A549 (cell line): ENCODE results near the gene ASXL2. TPM values are rescaled to one million over a fixed set of nuclear protein-coding genes. Genes with fewer than 3 reads are reported as not detected.

Experiments
- ATAC-seq, 2 experiments: fragments of 200-7000 bp in 1 of 2; fragments of >200 bp in 1 of 2; cut with Nextera tagmentation in 1 of 2; cut with Tn5 transposase in 1 of 2; 3 replicates each; pipeline versions ENCODE4 v1.8.0 to v1.9.1; 2018 to 2020; ENCODE audit warnings: mild to moderate bottlenecking in 1 of 2, moderate library complexity in 1 of 2
- CTCF ChIA-PET: fragments of 300-600 bp; sonication (Branson Sonifier 250); formaldehyde crosslinking; extraction: SDS; loops from one replicate; lab custom pipeline; 2021; ENCODE audit warnings: antibody characterized with exemption, inconsistent platforms; lab: Yijun Ruan, JAX
- POLR2A ChIA-PET: fragments of 350-600 bp; formaldehyde crosslinking; extraction: SDS; loops from one replicate; lab custom pipeline; 2021; ENCODE audit warnings: antibody characterized with exemption, inconsistent platforms; lab: Yijun Ruan, JAX
- DNase-seq, 2 experiments: peaks; one replicate each; pipeline versions ENCODE4 v3.0.0 to v3.0.0-alpha.2; 2011 to 2016; ENCODE audit warnings: low read depth in 1 of 2, low spot score in 1 of 2
- FAIRE-seq: peaks from 2 replicates; lab custom pipeline; 2011; peaks lifted over from hg19 to GRCh38; lab: Jason Lieb, UNC
- H3K27ac ChIP-seq, 2 experiments: fragments of >200 bp; sonication (Bioruptor Twin); formaldehyde crosslinking; 3 replicates each; pipeline ENCODE4 v1.5.1; 2016 to 2017
- H3K4me1 ChIP-seq: fragments of >200 bp; sonication (Bioruptor Twin); formaldehyde crosslinking; 3 replicates; pipeline ENCODE4 v1.6.1; 2016
- H3K4me2 ChIP-seq: fragments of >200 bp; sonication (Bioruptor Twin); formaldehyde crosslinking; 3 replicates; pipeline ENCODE4 v1.6.1; 2016
- H3K4me3 ChIP-seq: fragments of >200 bp; sonication (Bioruptor Twin); formaldehyde crosslinking; 3 replicates; pipeline ENCODE4 v1.5.1; 2016
- H3K9me3 ChIP-seq: fragments of >200 bp; sonication (Bioruptor Twin); formaldehyde crosslinking; 3 replicates; pipeline ENCODE4 v1.6.1; 2016
- CHD2 ChIP-seq: fragments of 150-350 bp; IDR thresholded peaks from 2 replicates; pipeline ENCODE4 v1.6.1; 2014; ENCODE audit warnings: low read length; ENCODE audit not compliant: partially characterized antibody
- FOSL2 ChIP-seq, 2 experiments: fragments of 450-650 bp in 1 of 2; fragments of >200 bp in 1 of 2; sonication (Bioruptor Twin) in 1 of 2; formaldehyde crosslinking; IDR thresholded peaks; 2 replicates each; pipeline versions ENCODE4 v1.5.0 to v1.6.1; 2016 to 2020; ENCODE audit warnings: mild to moderate bottlenecking in 1 of 2, moderate library complexity in 1 of 2
- HDAC2 ChIP-seq: fragments of 200-600 bp; sonication (generic); IDR thresholded peaks from 2 replicates; pipeline ENCODE4 v1.6.1; 2016
- JUNB ChIP-seq: fragments of >200 bp; sonication (Bioruptor Twin); formaldehyde crosslinking; IDR thresholded peaks from 2 replicates; pipeline ENCODE4 v1.6.1; 2016
- KDM5A ChIP-seq: fragments of 200-600 bp; sonication (generic); IDR thresholded peaks from 2 replicates; pipeline ENCODE4 v1.6.1; 2016; ENCODE audit warnings: antibody characterized with exemption, mild to moderate bottlenecking
- NPAS2 ChIP-seq: fragments of 250-450 bp; sonication (Bioruptor Pico); IDR thresholded peaks from 2 replicates; pipeline ENCODE4 v1.8.0; 2022; ENCODE audit warnings: mild to moderate bottlenecking, moderate library complexity, borderline replicate concordance
- PHF8 ChIP-seq: fragments of 200-600 bp; sonication (generic); IDR thresholded peaks from 2 replicates; pipeline ENCODE4 v1.6.1; 2016; ENCODE audit warnings: low read depth, mild to moderate bottlenecking, antibody characterized with exemption, moderate library complexity, borderline replicate concordance
- POLR2A ChIP-seq: IDR thresholded peaks from 2 replicates; pipeline ENCODE4 v1.6.1; 2012; ENCODE audit warnings: mild to moderate bottlenecking, low read length
- RCOR1 ChIP-seq: fragments of 150-350 bp; IDR thresholded peaks from 2 replicates; pipeline ENCODE4 v1.6.1; 2014; ENCODE audit warnings: antibody characterized with exemption, low read length, low read depth
- RFX5 ChIP-seq: fragments of 450-650 bp; IDR thresholded peaks from 2 replicates; pipeline ENCODE4 v1.7.1; 2014; ENCODE audit warnings: antibody characterized with exemption, mild to moderate bottlenecking, moderate library complexity
- RNF2 ChIP-seq: fragments of 200-600 bp; sonication (generic); IDR thresholded peaks from 2 replicates; pipeline ENCODE4 v1.6.1; 2016; ENCODE audit warnings: low read depth, mild to moderate bottlenecking, antibody characterized with exemption, moderate library complexity, borderline replicate concordance
- SREBF2 ChIP-seq: fragments of 450-650 bp; IDR thresholded peaks from 2 replicates; pipeline ENCODE4 v1.6.1; 2014; ENCODE audit warnings: mild to moderate bottlenecking, moderate library complexity
- TFCP2L1 ChIP-seq: fragments of 250-450 bp; sonication (Bioruptor Pico); IDR thresholded peaks from 2 replicates; pipeline ENCODE4 v1.5.0; 2021; ENCODE audit warnings: mild to moderate bottlenecking
- TP53 ChIP-seq: fragments of 250-450 bp; sonication (Bioruptor Pico); IDR thresholded peaks from 2 replicates; pipeline ENCODE4 v1.5.0; 2021; ENCODE audit warnings: mild to moderate bottlenecking, moderate library complexity
- ZSCAN20 ChIP-seq: fragments of 250-450 bp; sonication (Bioruptor Pico); IDR thresholded peaks from 2 replicates; pipeline ENCODE4 v1.8.0; 2022; ENCODE audit warnings: mild to moderate bottlenecking, moderate library complexity
- WGBS: methylation state at CpG from one replicate; pipeline ENCODE4 v1.1.6; 2017; ENCODE audit errors: missing lambda C conversion rate; 5-methylcytosine and 5-hydroxymethylcytosine counted together
- polyA plus RNA-seq, 4 experiments: library from polyadenylated mRNA; depleted of rRNA in 3 of 4; stranded (reverse); fragments of >200 nt; fragmentation: RNase III in 1 of 4; extraction: RNeasy Plus Mini Kit Qiagen cat#74134 plus additional on column Dnase treatment in 1 of 4; gene quantifications; 2 replicates in 3 of 4; 3 replicates in 1 of 4; pipeline ENCODE4 v1.2.3, GENCODE V29; 2011 to 2017
- TF ChIP-seq, protein P1 (sequence below): IDR thresholded peaks from 2 replicates; pipeline ENCODE4 v1.6.1; 2012; ENCODE audit warnings: low read depth, borderline replicate concordance
- TF ChIP-seq, protein P2 (sequence below): fragments of 150-350 bp; IDR thresholded peaks from 2 replicates; pipeline ENCODE4 v1.6.1; 2014; ENCODE audit warnings: low read depth, mild to moderate bottlenecking, low read length
- TF ChIP-seq, protein P3 (sequence below): IDR thresholded peaks from 2 replicates; pipeline ENCODE4 v1.6.1; 2012
- TF ChIP-seq, protein P4 (sequence below): fragments of 200-600 bp; sonication (generic); IDR thresholded peaks from 2 replicates; pipeline ENCODE4 v1.6.1; 2016; ENCODE audit warnings: antibody characterized with exemption, mild to moderate bottlenecking, moderate library complexity
- TF ChIP-seq, protein P5 (sequence below): fragments of 250-450 bp; sonication (Bioruptor Pico); IDR thresholded peaks from 2 replicates; pipeline ENCODE4 v1.5.0; 2020; ENCODE audit warnings: low read depth, mild to moderate bottlenecking, moderate library complexity

Gene ASXL2
- polyA plus RNA-seq, 2 of the 4 experiments (the other 2 are of a cell fraction) = 10.3 to 26.4 TPM

DNA sequence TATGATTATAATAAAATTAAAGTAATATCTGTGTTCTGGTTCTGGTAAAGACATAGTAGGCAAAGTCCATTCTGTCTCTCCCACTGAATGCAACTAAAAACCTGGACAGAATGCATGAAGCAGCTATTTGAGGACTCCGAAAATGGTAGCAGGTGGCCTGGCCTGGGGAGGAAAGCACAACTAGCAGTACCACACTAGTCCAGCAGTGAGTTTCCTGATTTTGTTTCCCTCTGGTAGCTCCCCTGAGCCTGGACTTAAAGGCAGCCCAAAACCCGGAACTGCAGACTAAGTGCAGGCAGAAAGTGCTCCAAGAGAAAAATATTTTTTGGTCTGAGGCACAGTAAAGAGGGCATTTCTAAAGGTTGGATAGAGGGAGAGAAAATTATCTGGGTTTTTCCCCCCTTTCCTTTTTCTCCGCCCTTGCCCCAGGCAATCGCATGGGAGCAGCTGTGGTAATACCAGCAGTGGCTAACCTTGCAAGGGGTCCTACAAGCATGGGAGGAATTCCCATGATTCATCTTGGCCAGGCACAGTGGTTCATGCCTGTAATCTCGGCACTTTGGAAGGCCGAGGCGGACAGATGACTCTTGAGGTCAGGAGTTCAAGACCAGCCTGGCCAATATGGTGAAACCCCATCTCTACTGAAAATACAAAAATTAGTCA lies 32.3 kb downstream of the ASXL2 start:
- H3K27ac ChIP-seq = no peak overlapping the region
- no peak for DNase-seq
- ChIA-PET POLR2A (interaction anchor here (1.2 kb wide), 1 partner anchor 20 kb away, joined by 3 read pairs; no protein-coding TSS in a partner anchor), CTCF (interaction anchor here (0.7 to 1.7 kb wide), 4 partner anchors 35 to 338 kb away, joined by 3 to 9 read pairs (median 4); no protein-coding TSS in a partner anchor)
- WGBS = 86% methylated on average over 7 of the region's 7 CpGs
- no peaks in the 10 kb centered on the region for H3K9me3 ChIP-seq
- ATAC-seq = peak; percentile 59 to 73; a peak in 3 of 6 replicates
- no peak for FAIRE-seq
- H3K4me3 ChIP-seq = no peak overlapping the region
- peaks cover 15% of the 10 kb centered on the region; the same call in 2 of the 3 replicates for H3K4me1 ChIP-seq
- no peak overlapping the region for H3K4me2 ChIP-seq
- TF ChIP-seq POLR2A (no peak), ZSCAN20 (CRISPR knock-in tag) (no peak), SREBF2 (no peak), TFCP2L1 (CRISPR knock-in tag) (no peak), RNF2 (no peak), NPAS2 (CRISPR knock-in tag) (no peak), CHD2 (no peak), RCOR1 (no peak)
- TF ChIP-seq, protein P1, sequence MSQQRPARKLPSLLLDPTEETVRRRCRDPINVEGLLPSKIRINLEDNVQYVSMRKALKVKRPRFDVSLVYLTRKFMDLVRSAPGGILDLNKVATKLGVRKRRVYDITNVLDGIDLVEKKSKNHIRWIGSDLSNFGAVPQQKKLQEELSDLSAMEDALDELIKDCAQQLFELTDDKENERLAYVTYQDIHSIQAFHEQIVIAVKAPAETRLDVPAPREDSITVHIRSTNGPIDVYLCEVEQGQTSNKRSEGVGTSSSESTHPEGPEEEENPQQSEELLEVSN = no peak
- TF ChIP-seq, protein P2, sequence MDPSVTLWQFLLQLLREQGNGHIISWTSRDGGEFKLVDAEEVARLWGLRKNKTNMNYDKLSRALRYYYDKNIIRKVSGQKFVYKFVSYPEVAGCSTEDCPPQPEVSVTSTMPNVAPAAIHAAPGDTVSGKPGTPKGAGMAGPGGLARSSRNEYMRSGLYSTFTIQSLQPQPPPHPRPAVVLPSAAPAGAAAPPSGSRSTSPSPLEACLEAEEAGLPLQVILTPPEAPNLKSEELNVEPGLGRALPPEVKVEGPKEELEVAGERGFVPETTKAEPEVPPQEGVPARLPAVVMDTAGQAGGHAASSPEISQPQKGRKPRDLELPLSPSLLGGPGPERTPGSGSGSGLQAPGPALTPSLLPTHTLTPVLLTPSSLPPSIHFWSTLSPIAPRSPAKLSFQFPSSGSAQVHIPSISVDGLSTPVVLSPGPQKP = no peak
- TF ChIP-seq, protein P3, sequence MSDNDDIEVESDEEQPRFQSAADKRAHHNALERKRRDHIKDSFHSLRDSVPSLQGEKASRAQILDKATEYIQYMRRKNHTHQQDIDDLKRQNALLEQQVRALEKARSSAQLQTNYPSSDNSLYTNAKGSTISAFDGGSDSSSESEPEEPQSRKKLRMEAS = no peak

DNA sequence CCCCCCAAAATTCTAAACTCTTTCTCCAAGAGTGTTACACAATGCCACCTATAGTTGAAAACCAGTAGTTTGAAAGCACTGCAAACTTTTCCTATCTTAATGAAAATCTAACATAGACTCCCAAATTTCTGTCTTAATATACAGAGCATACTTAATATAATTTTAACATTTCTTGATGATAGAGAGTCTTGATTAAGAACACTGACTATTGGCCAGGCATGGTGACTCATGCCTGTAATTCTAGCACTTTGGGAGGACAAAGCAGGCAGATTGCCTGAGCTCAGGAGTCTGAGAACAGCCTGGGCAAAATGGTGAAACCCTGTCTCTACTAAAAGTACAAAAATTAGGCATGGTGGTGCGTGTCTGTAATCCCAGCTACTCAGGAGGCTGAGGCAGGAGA lies 34.2 kb downstream of the ASXL2 start:
- Histone ChIP-seq H3K4me1 (peaks cover 15% of the 10 kb centered on the region; the same call in 2 of the 3 replicates), H3K27ac (no peak overlapping the region), H3K4me2 (no peak overlapping the region)
- POLR2A ChIA-PET = interaction anchor here (1.1 kb wide), 1 partner anchor 31 kb away, joined by 3 read pairs; no protein-coding TSS in a partner anchor
- DNase-seq = no peak
- 80% methylated on average over 1 of the region's 1 CpG for WGBS
- TF ChIP-seq PHF8 = no peak
- TF ChIP-seq HDAC2 = no peak
- TF ChIP-seq, protein P4, sequence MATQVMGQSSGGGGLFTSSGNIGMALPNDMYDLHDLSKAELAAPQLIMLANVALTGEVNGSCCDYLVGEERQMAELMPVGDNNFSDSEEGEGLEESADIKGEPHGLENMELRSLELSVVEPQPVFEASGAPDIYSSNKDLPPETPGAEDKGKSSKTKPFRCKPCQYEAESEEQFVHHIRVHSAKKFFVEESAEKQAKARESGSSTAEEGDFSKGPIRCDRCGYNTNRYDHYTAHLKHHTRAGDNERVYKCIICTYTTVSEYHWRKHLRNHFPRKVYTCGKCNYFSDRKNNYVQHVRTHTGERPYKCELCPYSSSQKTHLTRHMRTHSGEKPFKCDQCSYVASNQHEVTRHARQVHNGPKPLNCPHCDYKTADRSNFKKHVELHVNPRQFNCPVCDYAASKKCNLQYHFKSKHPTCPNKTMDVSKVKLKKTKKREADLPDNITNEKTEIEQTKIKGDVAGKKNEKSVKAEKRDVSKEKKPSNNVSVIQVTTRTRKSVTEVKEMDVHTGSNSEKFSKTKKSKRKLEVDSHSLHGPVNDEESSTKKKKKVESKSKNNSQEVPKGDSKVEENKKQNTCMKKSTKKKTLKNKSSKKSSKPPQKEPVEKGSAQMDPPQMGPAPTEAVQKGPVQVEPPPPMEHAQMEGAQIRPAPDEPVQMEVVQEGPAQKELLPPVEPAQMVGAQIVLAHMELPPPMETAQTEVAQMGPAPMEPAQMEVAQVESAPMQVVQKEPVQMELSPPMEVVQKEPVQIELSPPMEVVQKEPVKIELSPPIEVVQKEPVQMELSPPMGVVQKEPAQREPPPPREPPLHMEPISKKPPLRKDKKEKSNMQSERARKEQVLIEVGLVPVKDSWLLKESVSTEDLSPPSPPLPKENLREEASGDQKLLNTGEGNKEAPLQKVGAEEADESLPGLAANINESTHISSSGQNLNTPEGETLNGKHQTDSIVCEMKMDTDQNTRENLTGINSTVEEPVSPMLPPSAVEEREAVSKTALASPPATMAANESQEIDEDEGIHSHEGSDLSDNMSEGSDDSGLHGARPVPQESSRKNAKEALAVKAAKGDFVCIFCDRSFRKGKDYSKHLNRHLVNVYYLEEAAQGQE = no peak
- no peak for TF ChIP-seq FOSL2 (IDR thresholded peaks at IDR 0.05)
- TF ChIP-seq FOSL2 (CRISPR knock-in tag; IDR thresholded peaks at IDR 0.05) = peak; percentile 37
- TF ChIP-seq, all 56 proteins: peak for 1
- H3K9me3 ChIP-seq = no peaks in the 10 kb centered on the region
- no peak; a peak in 1 of 6 replicates for ATAC-seq
- no peak for FAIRE-seq
- CTCF ChIA-PET = interaction anchor here (0.6 to 1.8 kb wide), 3 partner anchors 10 to 237 kb away, joined by 4 read pairs; no protein-coding TSS in a partner anchor
- H3K4me3 ChIP-seq = no peak overlapping the region

DNA sequence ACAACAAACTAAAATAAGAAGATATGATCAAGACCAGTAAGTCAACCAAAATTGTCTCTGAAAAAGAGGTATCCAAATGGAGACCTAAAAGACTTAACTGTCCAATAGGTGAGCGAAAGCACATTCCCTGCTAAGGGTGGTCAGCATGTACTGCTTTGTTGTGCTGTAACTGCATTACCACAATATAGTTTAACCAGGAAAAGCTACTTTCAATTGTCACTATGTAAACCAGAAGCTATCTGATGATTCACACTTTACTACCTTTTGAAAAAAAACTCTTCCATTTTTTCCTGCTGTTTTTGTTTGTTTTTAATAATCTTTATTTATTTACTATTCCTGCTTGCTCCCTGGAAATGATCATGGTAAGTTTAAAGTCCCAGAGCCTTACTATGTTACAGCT lies 36.1 kb downstream of the ASXL2 start:
- ChIA-PET CTCF (interaction anchor here (0.6 to 10.6 kb wide), 6 partner anchors 11 to 473 kb away, joined by 3 to 80 read pairs (median 3); no protein-coding TSS in a partner anchor), POLR2A (no interaction called here)
- no peak overlapping the region for H3K4me3 ChIP-seq
- H3K9me3 ChIP-seq = no peaks in the 10 kb centered on the region
- ATAC-seq (peak in 1 of 2 experiments; percentile 62; a peak in 3 of 6 replicates), FAIRE-seq (no peak), DNase-seq (peak in 1 of 2 experiments; percentile 28)
- 85% methylated on average over 1 of the region's 1 CpG for WGBS
- peaks cover 27% of the 10 kb centered on the region for H3K4me1 ChIP-seq
- TF ChIP-seq TP53 (CRISPR knock-in tag) = no peak
- TF ChIP-seq RFX5 = no peak
- no peak for TF ChIP-seq JUNB
- no peak for TF ChIP-seq FOSL2 (IDR thresholded peaks at IDR 0.05)
- TF ChIP-seq FOSL2 (CRISPR knock-in tag; IDR thresholded peaks at IDR 0.05) = peak; percentile 44; the same call in 1 of the 2 replicates
- TF ChIP-seq, protein P5, sequence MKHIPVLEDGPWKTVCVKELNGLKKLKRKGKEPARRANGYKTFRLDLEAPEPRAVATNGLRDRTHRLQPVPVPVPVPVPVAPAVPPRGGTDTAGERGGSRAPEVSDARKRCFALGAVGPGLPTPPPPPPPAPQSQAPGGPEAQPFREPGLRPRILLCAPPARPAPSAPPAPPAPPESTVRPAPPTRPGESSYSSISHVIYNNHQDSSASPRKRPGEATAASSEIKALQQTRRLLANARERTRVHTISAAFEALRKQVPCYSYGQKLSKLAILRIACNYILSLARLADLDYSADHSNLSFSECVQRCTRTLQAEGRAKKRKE = no peak
- no peak for TF ChIP-seq KDM5A
- no peak overlapping the region for H3K27ac ChIP-seq
- peak overlapping the region; percentile 24; the same call in 2 of the 3 replicates for H3K4me2 ChIP-seq
